Measurements from ENCODE around the gene SYN1. TPM values are rescaled to one million over a fixed set of nuclear protein-coding genes. Genes with fewer than 3 reads are reported as not detected.
"Not testable (repeated sequence)": the region's sequence is repeated elsewhere in the genome, so short reads cannot be mapped to it uniquely, and the experiment has no call there.

The SYN1 gene
- 4.1 TPM for polyA plus RNA-seq (2013, experiment 1 of 2; ENCODE audit: insufficient read length)
- polyA plus RNA-seq (2013, experiment 2 of 2; ENCODE audit: insufficient read length), result 3.6 TPM

GRCh38 chrX:47619486-47620302 lies at the start of gene SYN1:
SYN1 (minus strand) TSS chrX:47619857; CDS start chrX:47619728, 129 bp downstream.
- DNase-seq, result peak; percentile 78

GRCh38 chrX:47665797-47666196 lies 46.1 kb upstream of the SYN1 start:
- DNase-seq, result not testable (repeated sequence)

- no peak for DNase-seq
Observed at GRCh38 chrX:47664737-47665136, 45.1 kb upstream of the SYN1 start.

- peak; percentile 95 for DNase-seq
Observed at GRCh38 chrX:47662144-47662657, 42.5 kb upstream of the SYN1 start.

- no peak for DNase-seq
Observed at GRCh38 chrX:47661539-47661938, 41.9 kb upstream of the SYN1 start.

- no peak for DNase-seq
Observed at GRCh38 chrX:47659421-47659726, 39.7 kb upstream of the SYN1 start.

- DNase-seq, result peak; percentile 97
Observed at GRCh38 chrX:47658684-47659420, 39.2 kb upstream of the SYN1 start, which contains the start of gene UXT. UXT (minus strand) TSS chrX:47659180; CDS start chrX:47658927, 253 bp downstream.

- DNase-seq, result no peak
Observed at GRCh38 chrX:47658301-47658683, 38.6 kb upstream of the SYN1 start.

- DNase-seq, result no peak
Observed at GRCh38 chrX:47651043-47651905, 31.6 kb upstream of the SYN1 start.

- peak; percentile 99 for DNase-seq
Observed at GRCh38 chrX:47650164-47651042, 30.7 kb upstream of the SYN1 start, which contains the start of gene ELK1. ELK1 (minus strand) TSS chrX:47650563; CDS start chrX:47641441, 9,122 bp downstream.

- no peak for DNase-seq
Observed at GRCh38 chrX:47649781-47650163, 30.1 kb upstream of the SYN1 start.

GRCh38 chrX:47649271-47649670 lies 29.6 kb upstream of the SYN1 start:
- no peak for DNase-seq

- no peak for DNase-seq
Observed at GRCh38 chrX:47648376-47648775, 28.7 kb upstream of the SYN1 start.

- DNase-seq, result no peak
Observed at GRCh38 chrX:47646636-47647035, 27.0 kb upstream of the SYN1 start.

- DNase-seq, result no peak
Observed at GRCh38 chrX:47645530-47645929, 25.9 kb upstream of the SYN1 start.

- DNase-seq, result peak; percentile 27
Observed at GRCh38 chrX:47644557-47645091, 25.0 kb upstream of the SYN1 start.

GRCh38 chrX:47643926-47644325 lies 24.3 kb upstream of the SYN1 start:
- DNase-seq, result no peak

- DNase-seq, result no peak
Observed at GRCh38 chrX:47638816-47639215, 19.2 kb upstream of the SYN1 start.

GRCh38 chrX:47637546-47638195 lies 18.0 kb upstream of the SYN1 start:
- no peak for DNase-seq

GRCh38 chrX:47634871-47635575 lies 15.4 kb upstream of the SYN1 start:
- no peak for DNase-seq

Data from fibroblast of skin of abdomen (primary cell).